B cell (primary cell): Measurements from ENCODE around the gene PTGER3. TPM values are rescaled to one million over a fixed set of nuclear protein-coding genes. Genes with fewer than 3 reads are reported as not detected.

ENCODE experiments used
- ATAC-seq: fragments of 200-7000 bp; cut with Tn5 transposase; one replicate; pipeline ENCODE4 v1.10.0; 2021; ENCODE audit warnings: low read depth, mild to moderate bottlenecking, moderate number of reproducible peaks, moderate library complexity
- CTCF ChIA-PET: fragments of 350-600 bp; sonication (Branson Sonifier 250); formaldehyde crosslinking; loops from one replicate; lab custom pipeline; 2021; ENCODE audit warnings: antibody characterized with exemption, inconsistent platforms; lab: Charles Lee
- POLR2A ChIA-PET: fragments of 350-600 bp; sonication (Branson Sonifier 250); formaldehyde crosslinking; loops from one replicate; lab custom pipeline; 2021; ENCODE audit warnings: antibody characterized with exemption; lab: Charles Lee
- DNase-seq: peaks from one replicate; pipeline ENCODE4 v3.0.0; 2013
- H2AFZ ChIP-seq: 2 replicates; pipeline ENCODE4 v1.6.1; 2012; ENCODE audit warnings: mild to moderate bottlenecking, low read depth, low read length; ENCODE audit not compliant: insufficient read depth, poor library complexity, severe bottlenecking
- H3K27ac ChIP-seq, 2 donors: 1 replicate in 1 of 2; 2 replicates in 1 of 2; pipeline ENCODE4 v1.5.1; 2012 to 2013; ENCODE audit warnings: low read length in 2 of 2, mild to moderate bottlenecking in 2 of 2, moderate library complexity in 1 of 2
- H3K27me3 ChIP-seq, 4 experiments: fragments of 200-600 bp in 1 of 4; sonication (generic) in 1 of 4; replicated peaks in 1 of 4; 1 replicate in 2 of 4; 2 replicates in 2 of 4; pipeline versions ENCODE4 v1.6.1 to v1.7.0; 2013 to 2016; ENCODE audit warnings: low read length in 3 of 4, mild to moderate bottlenecking in 2 of 4, mixed read lengths in 1 of 4, moderate library complexity in 1 of 4; ENCODE audit not compliant: insufficient read depth in 4 of 4, control insufficient read depth in 3 of 4; ENCODE audit errors: control extremely low read depth in 1 of 4
- H3K36me3 ChIP-seq, 2 experiments: replicated peaks in 1 of 2; 1 replicate in 1 of 2; 2 replicates in 1 of 2; pipeline versions ENCODE4 v1.6.1 to v1.7.1; 2013; ENCODE audit warnings: low read length in 1 of 2; ENCODE audit not compliant: insufficient read depth in 2 of 2, control insufficient read depth in 1 of 2; ENCODE audit errors: control extremely low read depth in 1 of 2, extremely low read depth in 1 of 2
- H3K4me1 ChIP-seq, 2 donors: fragments of 200-600 bp in 1 of 2; sonication (generic) in 1 of 2; 1 replicate in 1 of 2; 2 replicates in 1 of 2; pipeline versions ENCODE4 v1.5.1 to v1.6.1; 2013 to 2017; ENCODE audit warnings: low read length in 2 of 2; ENCODE audit not compliant: control insufficient read depth in 2 of 2, insufficient read depth in 2 of 2
- H3K4me2 ChIP-seq: replicated peaks from 2 replicates; pipeline ENCODE3; 2012; ENCODE audit warnings: mild to moderate bottlenecking, low read depth, low read length; ENCODE audit not compliant: poor library complexity, severe bottlenecking
- H3K4me3 ChIP-seq, 5 experiments: fragments of 200-600 bp in 1 of 5; sonication (generic) in 1 of 5; 1 replicate in 3 of 5; 2 replicates in 2 of 5; pipeline versions ENCODE4 v1.5.1 to v1.7.0; 2011 to 2016; ENCODE audit warnings: low read length in 4 of 5, mild to moderate bottlenecking in 4 of 5, low read depth in 2 of 5, control low read depth in 1 of 5, moderate library complexity in 1 of 5; ENCODE audit not compliant: insufficient read depth in 1 of 5; ENCODE audit errors: control extremely low read depth in 1 of 5, extremely low read depth in 1 of 5
- H3K79me2 ChIP-seq: fragments of 200-600 bp; sonication (generic); one replicate; pipeline ENCODE4 v1.6.0; 2016; ENCODE audit warnings: low read length; ENCODE audit not compliant: control insufficient read depth, insufficient read depth
- H3K9ac ChIP-seq: fragments of 200-600 bp; sonication (generic); 2 replicates; pipeline ENCODE4 v1.6.1; 2017; ENCODE audit warnings: mild to moderate bottlenecking, low read length, moderate library complexity
- H3K9me3 ChIP-seq, 3 donors: one replicate each; pipeline versions ENCODE4 v1.6.1 to v1.7.1; 2013; ENCODE audit warnings: low read length in 2 of 3; ENCODE audit not compliant: control insufficient read depth in 2 of 3, insufficient read depth in 1 of 3; ENCODE audit errors: control extremely low read depth in 1 of 3
- H4K20me1 ChIP-seq: 2 replicates; pipeline ENCODE4 v1.6.0; 2012; ENCODE audit warnings: mild to moderate bottlenecking, low read length; ENCODE audit not compliant: insufficient read depth, control insufficient read depth, poor library complexity, severe bottlenecking
- H3K27ac Mint-ChIP-seq: one replicate; pipeline ENCODE4 v1.8.0; 2021; ENCODE audit warnings: mixed read lengths
- H3K27me3 Mint-ChIP-seq: one replicate; pipeline ENCODE4 v1.8.0; 2021; ENCODE audit warnings: mixed read lengths
- H3K4me1 Mint-ChIP-seq: one replicate; pipeline ENCODE4 v1.8.0; 2021; ENCODE audit warnings: mixed read lengths
- H3K4me3 Mint-ChIP-seq: one replicate; pipeline ENCODE4 v1.8.0; 2021; ENCODE audit warnings: mixed read lengths
- H3K9me3 Mint-ChIP-seq: one replicate; pipeline ENCODE4 v1.8.0; 2022; ENCODE audit warnings: mixed read lengths; ENCODE audit not compliant: insufficient read depth
- CTCF ChIP-seq: fragments of 200-600 bp; IDR thresholded peaks from one replicate; pipeline ENCODE4 v1.8.0; 2022; ENCODE audit warnings: antibody characterized with exemption, mild to moderate bottlenecking
- EZH2 ChIP-seq: IDR thresholded peaks from 2 replicates; pipeline ENCODE4 v1.6.1; 2012; ENCODE audit warnings: borderline replicate concordance, low read depth, mild to moderate bottlenecking, moderate library complexity, low read length; ENCODE audit not compliant: insufficient read depth, poor library complexity, severe bottlenecking
- WGBS: methylation state at CpG from one replicate; pipeline ENCODE4 v1.1.5; 2013; ENCODE audit warnings: missing lambda C conversion rate; ENCODE audit not compliant: insufficient coverage; 5-methylcytosine and 5-hydroxymethylcytosine counted together
- intact Hi-C: fragments of 100-400 bp; cut with micrococcal nuclease; formaldehyde crosslinking; loops from one replicate; pipeline ENCODE4 v1.10.0; 2022
- polyA plus RNA-seq: library from polyadenylated mRNA; depleted of rRNA; stranded (reverse); fragments of >200 nt; gene quantifications from 2 replicates; pipeline ENCODE4 v1.2.3, GENCODE V29; 2012
- total RNA-seq, 2 donors: library from RNA; stranded (reverse); fragments of 120-200 nt in 1 of 2; gene quantifications; 1 replicate in 1 of 2; 2 replicates in 1 of 2; pipeline versions ENCODE4 v1.2.3 to v1.2.4, GENCODE V29; 2013 to 2022

PTGER3 gene
- total and polyA plus RNA-seq, 2 donors (not counting 1 experiment from before 2014, with no cell fraction given) = 0.27 TPM; not detected in 1

GRCh38 chr1:71031426-71031825 is 16.2 kb downstream of the PTGER3 start:
- Histone ChIP-seq H3K27me3 (peaks cover 0 to 10% (median 3%) of the 10 kb centered on the region in 4 experiments), H4K20me1 (no peaks in the 10 kb centered on the region), H3K79me2 (no peaks in the 10 kb centered on the region), H3K9me3 (no peaks in the 10 kb centered on the region), H3K4me3 (no peak overlapping the region), H3K36me3 (no peaks in the 10 kb centered on the region), H2AFZ (no peak overlapping the region), H3K4me2 (no peak overlapping the region), H3K4me1 (no peaks in the 10 kb centered on the region), H3K27ac (no peak overlapping the region), H3K9ac (no peak overlapping the region)
- CTCF ChIA-PET = no interaction called here
- intact Hi-C loops = no loop called here
- Mint-ChIP-seq H3K27me3 (peaks cover 29% of the 10 kb centered on the region), H3K4me3 (no peak overlapping the region), H3K27ac (no peak overlapping the region), H3K4me1 (no peaks in the 10 kb centered on the region), H3K9me3 (no peaks in the 10 kb centered on the region)
- ATAC-seq (no peak), DNase-seq (no peak)
- no peak for TF ChIP-seq EZH2
- TF ChIP-seq CTCF = no peak
- POLR2A ChIA-PET = no interaction called here

DNA sequence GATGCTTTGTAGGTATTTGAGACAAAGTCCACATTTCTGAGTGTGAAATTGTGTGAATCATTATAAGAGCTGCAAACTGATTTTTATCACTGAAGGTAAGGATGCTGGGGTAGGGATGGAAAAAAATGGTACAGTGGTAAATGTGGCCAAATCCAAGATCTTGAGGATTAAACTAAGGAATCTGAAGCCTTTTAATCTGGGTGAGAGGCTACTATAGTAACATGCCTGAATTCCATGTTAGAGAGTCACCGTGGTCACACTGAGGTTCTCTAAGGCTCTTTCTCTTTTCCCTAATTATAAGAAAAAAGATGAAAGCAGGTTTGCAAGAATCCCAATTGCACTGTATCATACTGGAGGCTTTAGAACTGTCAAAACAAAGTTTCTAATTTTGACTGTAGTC is 17.6 kb downstream of the PTGER3 start:
- DNase-seq = no peak
- Histone ChIP-seq H3K27me3 (peaks cover 0 to 10% (median 3%) of the 10 kb centered on the region in 4 experiments), H3K4me2 (no peak overlapping the region), H2AFZ (no peak overlapping the region), H3K36me3 (no peaks in the 10 kb centered on the region), H3K9ac (no peak overlapping the region), H3K4me3 (no peak overlapping the region), H3K4me1 (no peaks in the 10 kb centered on the region), H4K20me1 (no peaks in the 10 kb centered on the region), H3K27ac (no peak overlapping the region), H3K79me2 (no peaks in the 10 kb centered on the region), H3K9me3 (no peaks in the 10 kb centered on the region)
- no peak for ATAC-seq
- ChIA-PET POLR2A (no interaction called here), CTCF (no interaction called here)
- TF ChIP-seq CTCF = no peak
- no peak for TF ChIP-seq EZH2
- no peak overlapping the region for H3K27ac Mint-ChIP-seq
- intact Hi-C loops = no loop called here
- no peak overlapping the region for H3K4me3 Mint-ChIP-seq
- no peaks in the 10 kb centered on the region for H3K9me3 Mint-ChIP-seq
- peaks cover 19% of the 10 kb centered on the region for H3K27me3 Mint-ChIP-seq
- no CpG with 5 or more reads among the region's 1 CpG for WGBS
- H3K4me1 Mint-ChIP-seq = no peaks in the 10 kb centered on the region
